Tibial artery (tissue), 4 donors: ENCODE results near the gene DUSP5.

Experiments used
- DNase-seq, 2 donors: peaks; one replicate each; pipeline ENCODE4 v3.0.0-alpha.2; 2019
- H3K27ac ChIP-seq, 2 donors: fragments of 200-600 bp; sonication (generic) in 1 of 2; 1 replicate in 1 of 2; 2 replicates in 1 of 2; pipeline ENCODE4 v1.5.1; 2018 to 2019; ENCODE audit warnings: mild to moderate bottlenecking in 1 of 2
- H3K27me3 ChIP-seq, 2 donors: fragments of 200-600 bp; sonication (generic) in 1 of 2; one replicate each; pipeline versions ENCODE4 v1.5.1 to v1.6.0; 2016 to 2019
- H3K36me3 ChIP-seq, 3 donors: fragments of 200-600 bp; sonication (generic) in 2 of 3; one replicate each; pipeline ENCODE4 v1.5.1; 2016 to 2019; ENCODE audit warnings: mild to moderate bottlenecking in 2 of 3
- H3K4me1 ChIP-seq, 4 donors: fragments of 200-600 bp; sonication (generic) in 2 of 4; 1 replicate in 3 of 4; 2 replicates in 1 of 4; pipeline ENCODE4 v1.5.1; 2016 to 2019
- H3K4me3 ChIP-seq, 2 donors: fragments of 200-600 bp; sonication (generic) in 1 of 2; 1 replicate in 1 of 2; 2 replicates in 1 of 2; pipeline ENCODE4 v1.5.1; 2018 to 2019; ENCODE audit warnings: mild to moderate bottlenecking in 2 of 2
- H3K9me3 ChIP-seq, 3 donors: fragments of 200-600 bp; sonication (generic) in 1 of 3; one replicate each; pipeline ENCODE4 v1.5.1; 2016 to 2019
- CTCF ChIP-seq, 2 experiments: fragments of 200-600 bp in 1 of 2; fragments of 450-650 bp in 1 of 2; IDR thresholded peaks; one replicate each; pipeline ENCODE4 v1.5.1; 2017 to 2019; ENCODE audit warnings: antibody characterized with exemption in 2 of 2, mild to moderate bottlenecking in 1 of 2, moderate library complexity in 1 of 2
- intact Hi-C: fragments of 100-400 bp; cut with DNase I; formaldehyde crosslinking; loops from one replicate; pipeline ENCODE4 v1.15.0; 2023; ENCODE audit warnings: low total_unique reads

DUSP5 gene

DNA sequence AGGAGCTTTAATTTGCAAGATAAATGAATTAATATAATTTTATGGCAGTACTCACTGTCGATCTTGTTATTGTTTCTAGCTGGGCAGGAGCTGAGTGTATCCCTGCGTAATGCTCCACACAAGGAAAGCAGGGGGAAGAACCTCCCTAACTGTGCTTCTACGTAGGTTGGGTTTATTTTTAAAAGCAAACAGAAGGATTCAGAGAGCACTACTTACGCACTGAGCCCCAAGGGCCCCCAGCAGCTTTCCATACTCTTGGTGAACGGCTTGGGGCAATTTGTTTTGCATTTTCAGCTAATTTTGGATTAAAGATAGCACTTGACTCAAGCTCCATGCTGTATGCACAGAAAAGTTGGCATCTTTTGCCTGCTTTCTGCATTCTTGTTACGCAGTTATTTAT is 9.6 kb downstream of the DUSP5 start:
- no peak for DNase-seq
- Histone ChIP-seq H3K27ac (no peak overlapping the region), H3K4me1 (peaks cover 0 to 25% (median 3%) of the 10 kb centered on the region in 4 donors), H3K27me3 (no peaks in the 10 kb centered on the region), H3K36me3 (peaks cover 0 to 32% (median 12%) of the 10 kb centered on the region in 3 donors), H3K9me3 (no peaks in the 10 kb centered on the region), H3K4me3 (no peak overlapping the region)
- no peak for TF ChIP-seq CTCF (IDR thresholded peaks at IDR 0.05)
- intact Hi-C loops: no loop called here

DNA sequence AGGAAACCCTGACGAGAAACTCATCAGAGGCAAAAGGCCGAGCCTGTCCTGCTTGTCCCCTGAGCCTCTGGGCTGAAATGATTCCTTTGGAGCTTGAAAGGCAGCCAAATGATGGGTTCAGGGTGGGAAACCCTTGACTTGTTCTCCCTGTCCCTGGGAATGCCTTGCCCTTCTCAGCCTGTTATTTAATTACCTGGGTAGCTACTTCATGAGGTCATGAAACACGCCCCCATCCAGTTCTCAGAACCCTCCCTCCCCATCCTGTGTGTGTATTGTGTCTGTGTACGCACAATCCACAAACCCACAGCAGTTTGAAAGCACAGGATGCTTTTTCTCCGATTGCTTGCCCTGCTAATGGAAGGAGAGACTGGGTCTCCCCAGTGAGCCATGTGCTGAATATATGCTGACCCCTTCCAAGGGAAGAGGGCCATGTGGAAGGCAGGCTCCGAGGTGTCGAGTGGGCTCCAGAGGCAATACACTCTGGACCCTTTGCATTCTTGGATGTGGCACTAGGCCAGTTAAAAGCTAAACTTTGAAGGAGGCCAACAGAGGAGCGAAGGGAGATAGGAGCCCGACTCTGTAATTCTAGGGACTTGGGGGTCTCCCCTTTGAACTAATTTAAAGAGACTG is 10.6 kb downstream of the DUSP5 start:
- no peak for TF ChIP-seq CTCF (IDR thresholded peaks at IDR 0.05)
- Histone ChIP-seq H3K9me3 (no peaks in the 10 kb centered on the region), H3K27ac (no peak overlapping the region), H3K4me3 (no peak overlapping the region), H3K27me3 (no peaks in the 10 kb centered on the region), H3K36me3 (peaks cover 0 to 32% (median 12%) of the 10 kb centered on the region in 3 donors), H3K4me1 (peaks cover 0 to 20% (median 2%) of the 10 kb centered on the region in 4 donors)
- intact Hi-C loops: no loop called here
- no peak for DNase-seq

GRCh38 chr10:110508806-110509544 is 11.3 kb downstream of the DUSP5 start:
- Histone ChIP-seq H3K4me3 (no peak overlapping the region), H3K4me1 (peaks cover 0 to 15% (median 0%) of the 10 kb centered on the region in 4 donors), H3K9me3 (no peaks in the 10 kb centered on the region), H3K27me3 (no peaks in the 10 kb centered on the region), H3K27ac (no peak overlapping the region), H3K36me3 (peaks cover 0 to 32% (median 12%) of the 10 kb centered on the region in 3 donors)
- intact Hi-C loops: no loop called here
- DNase-seq: no peak
- TF ChIP-seq CTCF (IDR thresholded peaks at IDR 0.05): no peak

GRCh38 chr10:110509560-110509959 is 11.9 kb downstream of the DUSP5 start:
- Histone ChIP-seq H3K9me3 (no peaks in the 10 kb centered on the region), H3K27ac (no peak overlapping the region), H3K4me3 (no peak overlapping the region), H3K36me3 (peaks cover 0 to 32% (median 12%) of the 10 kb centered on the region in 3 donors), H3K4me1 (peaks cover 0 to 10% (median 0%) of the 10 kb centered on the region in 4 donors), H3K27me3 (no peaks in the 10 kb centered on the region)
- no peak for DNase-seq
- TF ChIP-seq CTCF (IDR thresholded peaks at IDR 0.05): no peak
- intact Hi-C loops: no loop called here

DNA sequence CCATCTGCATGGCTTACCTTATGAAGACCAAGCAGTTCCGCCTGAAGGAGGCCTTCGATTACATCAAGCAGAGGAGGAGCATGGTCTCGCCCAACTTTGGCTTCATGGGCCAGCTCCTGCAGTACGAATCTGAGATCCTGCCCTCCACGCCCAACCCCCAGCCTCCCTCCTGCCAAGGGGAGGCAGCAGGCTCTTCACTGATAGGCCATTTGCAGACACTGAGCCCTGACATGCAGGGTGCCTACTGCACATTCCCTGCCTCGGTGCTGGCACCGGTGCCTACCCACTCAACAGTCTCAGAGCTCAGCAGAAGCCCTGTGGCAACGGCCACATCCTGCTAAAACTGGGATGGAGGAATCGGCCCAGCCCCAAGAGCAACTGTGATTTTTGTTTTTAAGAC is 12.4 kb downstream of the DUSP5 start:
- no peak for TF ChIP-seq CTCF (IDR thresholded peaks at IDR 0.05)
- Histone ChIP-seq H3K27me3 (no peaks in the 10 kb centered on the region), H3K27ac (no peak overlapping the region), H3K9me3 (no peaks in the 10 kb centered on the region), H3K4me3 (no peak overlapping the region), H3K36me3 (peaks cover 0 to 32% (median 12%) of the 10 kb centered on the region in 3 donors), H3K4me1 (peaks cover 0 to 10% (median 0%) of the 10 kb centered on the region in 4 donors)
- intact Hi-C loops: no loop called here
- DNase-seq: peak in 1 of 2 donors; percentile 34
